GM12801 (cell line): ENCODE measurements around the gene OLR1.

Experiments
- CTCF ChIP-seq: IDR thresholded peaks from one replicate; pipeline ENCODE4 v1.5.1; 2011; ENCODE audit warnings: control low read depth; ENCODE audit not compliant: insufficient read length; ENCODE audit errors: extremely low read depth

OLR1 gene

GRCh38 chr12:10197879-10198278 lies 25.9 kb upstream of the OLR1 start:
- TF ChIP-seq CTCF, result no peak

GRCh38 chr12:10196210-10196609 lies 24.3 kb upstream of the OLR1 start:
- no peak for TF ChIP-seq CTCF

- TF ChIP-seq CTCF, result no peak
Measured at GRCh38 chr12:10194160-10194670, 22.3 kb upstream of the OLR1 start.

- TF ChIP-seq CTCF, result no peak
Measured at GRCh38 chr12:10191865-10192264, 19.9 kb upstream of the OLR1 start.

- no peak for TF ChIP-seq CTCF
Measured at GRCh38 chr12:10190558-10191388, 18.8 kb upstream of the OLR1 start.

- TF ChIP-seq CTCF, result no peak
Measured at GRCh38 chr12:10189653-10190052, 17.7 kb upstream of the OLR1 start.

- TF ChIP-seq CTCF, result no peak
Measured at GRCh38 chr12:10186299-10186698, 14.4 kb upstream of the OLR1 start.
